IMR-90 (cell line): ENCODE data around the gene FAM13B. TPM values are rescaled to one million over a fixed set of nuclear protein-coding genes. Genes with fewer than 3 reads are reported as not detected.

Experiments
- ATAC-seq: fragments of 200-7000 bp; cut with Tn5 transposase; 2 replicates; pipeline ENCODE4 v1.9.1; 2020; ENCODE audit warnings: low read depth, mild to moderate bottlenecking, moderate library complexity
- BruUV-seq: library from RNA; stranded (reverse); fragments of 400-500 nt; replicated peaks from 2 replicates; lab custom pipeline; 2021; lab: Mats Ljungman, UMichigan
- CTCF ChIA-PET: fragments of 300-600 bp; formaldehyde crosslinking; extraction: SDS; loops from one replicate; lab custom pipeline; 2021; ENCODE audit warnings: antibody characterized with exemption; lab: Yijun Ruan, JAX
- POLR2A ChIA-PET: fragments of 300-600 bp; sonication (Branson Sonifier 250); formaldehyde crosslinking; loops from one replicate; lab custom pipeline; 2022; ENCODE audit warnings: antibody characterized with exemption; ENCODE audit not compliant: unreplicated experiment; lab: Charles Lee
- DNase-seq: peaks from one replicate; pipeline ENCODE4 v3.0.0; 2013
- H2AFZ ChIP-seq: replicated peaks from 2 replicates; pipeline ENCODE3; 2013; ENCODE audit warnings: low read length, mild to moderate bottlenecking; ENCODE audit not compliant: poor library complexity
- H2AK5ac ChIP-seq: 2 replicates; pipeline ENCODE4 v1.6.1; 2013; ENCODE audit warnings: low read depth, low read length, inconsistent platforms
- H2AK9ac ChIP-seq: replicated peaks from 2 replicates; pipeline ENCODE3; 2013; ENCODE audit warnings: mild to moderate bottlenecking, low read depth, low read length, moderate library complexity; ENCODE audit not compliant: poor library complexity
- H2BK120ac ChIP-seq: 2 replicates; pipeline ENCODE4 v1.6.1; 2013; ENCODE audit warnings: low read depth, low read length, inconsistent platforms
- H2BK15ac ChIP-seq: 3 replicates; pipeline ENCODE4 v1.6.1; 2013; ENCODE audit warnings: low read depth, low read length, inconsistent platforms
- H2BK20ac ChIP-seq: 2 replicates; pipeline ENCODE4 v1.6.1; 2013; ENCODE audit warnings: low read depth, mild to moderate bottlenecking, inconsistent platforms, low read length, moderate library complexity
- H2BK5ac ChIP-seq: 2 replicates; pipeline ENCODE4 v1.6.1; 2013; ENCODE audit warnings: mild to moderate bottlenecking, low read depth, low read length, inconsistent platforms; ENCODE audit not compliant: poor library complexity, severe bottlenecking
- H3K14ac ChIP-seq: replicated peaks from 2 replicates; pipeline ENCODE4 v1.6.1; 2013; ENCODE audit warnings: low read depth, low read length, inconsistent platforms
- H3K18ac ChIP-seq: 2 replicates; pipeline ENCODE4 v1.6.1; 2013; ENCODE audit warnings: low read depth, low read length, control low read depth
- H3K23ac ChIP-seq: 2 replicates; pipeline ENCODE4 v1.6.1; 2013; ENCODE audit warnings: low read depth, low read length, inconsistent platforms
- H3K27ac ChIP-seq: 2 replicates; pipeline ENCODE4 v1.5.1; 2013; ENCODE audit warnings: mild to moderate bottlenecking, control low read depth, low read length; ENCODE audit not compliant: insufficient read depth
- H3K27me3 ChIP-seq: 2 replicates; pipeline ENCODE4 v1.6.1; 2013; ENCODE audit warnings: low read length; ENCODE audit not compliant: control insufficient read depth, insufficient read depth
- H3K36me3 ChIP-seq: 2 replicates; pipeline ENCODE4 v1.6.1; 2013; ENCODE audit warnings: low read length, mixed read lengths; ENCODE audit not compliant: control insufficient read depth, insufficient read depth
- H3K4ac ChIP-seq: 2 replicates; pipeline ENCODE4 v1.6.1; 2013; ENCODE audit warnings: low read depth, low read length, inconsistent platforms
- H3K4me1 ChIP-seq: 2 replicates; pipeline ENCODE4 v1.6.1; 2013; ENCODE audit warnings: low read length, mixed read lengths; ENCODE audit not compliant: control insufficient read depth, insufficient read depth
- H3K4me2 ChIP-seq: 2 replicates; pipeline ENCODE4 v1.6.1; 2013; ENCODE audit warnings: low read depth, mild to moderate bottlenecking, control low read depth, low read length, moderate library complexity
- H3K4me3 ChIP-seq: 2 replicates; pipeline ENCODE4 v1.5.1; 2013; ENCODE audit warnings: low read depth, mild to moderate bottlenecking, control low read depth, low read length, moderate library complexity; ENCODE audit not compliant: insufficient read depth
- H3K56ac ChIP-seq: 2 replicates; pipeline ENCODE4 v1.6.1; 2013; ENCODE audit warnings: low read length, inconsistent platforms; ENCODE audit not compliant: insufficient read depth; ENCODE audit errors: extremely low read depth
- H3K79me1 ChIP-seq, 2 experiments: 2 replicates each; pipeline ENCODE4 v1.6.1; 2013; ENCODE audit warnings: low read length in 2 of 2, inconsistent platforms in 1 of 2, low read depth in 1 of 2
- H3K9ac ChIP-seq: 2 replicates; pipeline ENCODE4 v1.6.1; 2013; ENCODE audit warnings: low read depth, low read length, control low read depth
- H3K9me1 ChIP-seq: 2 replicates; pipeline ENCODE4 v1.6.1; 2013; ENCODE audit warnings: low read length, inconsistent platforms; ENCODE audit not compliant: insufficient read depth
- H3K9me3 ChIP-seq: 2 replicates; pipeline ENCODE4 v1.6.1; 2013; ENCODE audit warnings: low read length; ENCODE audit not compliant: control insufficient read depth, insufficient read depth
- H4K20me1 ChIP-seq: 2 replicates; pipeline ENCODE4 v1.6.1; 2013; ENCODE audit warnings: low read length, inconsistent platforms; ENCODE audit not compliant: insufficient read depth
- H4K5ac ChIP-seq: 2 replicates; pipeline ENCODE4 v1.6.1; 2013; ENCODE audit warnings: mild to moderate bottlenecking, low read depth, low read length, control low read depth
- H4K8ac ChIP-seq, 2 experiments: 2 replicates each; pipeline ENCODE4 v1.6.1; 2013; ENCODE audit warnings: low read depth in 2 of 2, low read length in 2 of 2, control low read depth in 1 of 2, inconsistent platforms in 1 of 2
- H4K91ac ChIP-seq: 2 replicates; pipeline ENCODE4 v1.6.1; 2013; ENCODE audit warnings: low read depth, low read length, inconsistent platforms; ENCODE audit not compliant: insufficient read depth
- BHLHE40 ChIP-seq: fragments of 150-350 bp; IDR thresholded peaks from 2 replicates; pipeline ENCODE4 v1.6.1; 2016; ENCODE audit warnings: mild to moderate bottlenecking, low read depth, low read length
- CEBPB ChIP-seq: IDR thresholded peaks from 2 replicates; pipeline ENCODE4 v1.6.1; 2012; ENCODE audit warnings: low read depth, low read length, improper control_type of control experiment
- MAZ ChIP-seq: IDR thresholded peaks from 2 replicates; pipeline ENCODE4 v1.6.1; 2012; ENCODE audit warnings: low read depth, mild to moderate bottlenecking, low read length, improper control_type of control experiment, moderate library complexity, borderline replicate concordance
- SMC3 ChIP-seq: fragments of 150-350 bp; IDR thresholded peaks from 2 replicates; pipeline ENCODE4 v1.6.1; 2016; ENCODE audit warnings: low read depth, mild to moderate bottlenecking, antibody characterized with exemption, low read length, moderate library complexity
- WGBS, 2 experiments: methylation state at CpG; one replicate each; pipeline versions ENCODE4 v1.1.5 to v1.1.7; 2013; ENCODE audit warnings: missing lambda C conversion rate in 2 of 2; ENCODE audit not compliant: insufficient read length in 1 of 2; ENCODE audit errors: extremely low coverage in 2 of 2; 5-methylcytosine and 5-hydroxymethylcytosine counted together
- dilution Hi-C: fragments of 300-500 bp; cut with HindIII; formaldehyde crosslinking; loops from one replicate; pipeline ENCODE4 v1.14.3; 2018; ENCODE audit warnings: low sequenced_read_pairs; ENCODE audit not compliant: unreplicated experiment
- in situ Hi-C: fragments of 300-500 bp; cut with MboI; formaldehyde crosslinking; loops from 3 replicates; pipeline ENCODE4 v1.14.3; 2019; ENCODE audit warnings: low sequenced_read_pairs, inconsistent platforms, mixed read lengths
- intact Hi-C: fragments of 100-400 bp; cut with micrococcal nuclease; formaldehyde crosslinking; loops from 2 replicates; pipeline ENCODE4 v1.10.0; 2022
- polyA plus RNA-seq, 3 experiments: library from polyadenylated mRNA; depleted of rRNA; stranded (reverse); fragments of >200 nt; gene quantifications; 2 replicates each; pipeline ENCODE4 v1.2.3, GENCODE V29; 2012; ENCODE audit warnings: low replicate concordance in 1 of 3
- total RNA-seq: library from RNA; depleted of rRNA; stranded (reverse); fragments of >200 nt; gene quantifications from 2 replicates; pipeline ENCODE4 v1.2.3, GENCODE V29; 2012

FAM13B gene
- total and polyA plus RNA-seq, 2 of the 4 experiments (the other 2 are of a cell fraction): 14.6 to 15.1 TPM

GRCh38 chr5:137957948-137958347 lies 74.9 kb downstream of the FAM13B start:
- no peaks in the 10 kb centered on the region for H4K20me1 ChIP-seq
- ChIA-PET CTCF (no interaction called here), POLR2A (no interaction called here)
- H3K4me3 ChIP-seq: no peak overlapping the region
- H3K9me1 ChIP-seq: no peaks in the 10 kb centered on the region
- no peak overlapping the region for H3K4me2 ChIP-seq
- no peaks in the 10 kb centered on the region for H3K9me3 ChIP-seq
- BruUV-seq: no TSS peak
- H3K79me1 ChIP-seq: peaks cover 9 to 20% of the 10 kb centered on the region in 2 experiments; a peak in 2 of 4 replicates
- H3K23ac ChIP-seq: no peak overlapping the region
- H2AK5ac ChIP-seq: no peak overlapping the region
- no peak overlapping the region for H3K27ac ChIP-seq
- H4K91ac ChIP-seq: no peak overlapping the region
- H3K27me3 ChIP-seq: no peaks in the 10 kb centered on the region
- H3K18ac ChIP-seq: no peak overlapping the region
- dilution Hi-C loops (no loop called here), intact Hi-C loops (no loop called here), in situ Hi-C loops (no loop called here)
- ATAC-seq (no peak), DNase-seq (no peak)
- no peak overlapping the region for H2BK120ac ChIP-seq
- TF ChIP-seq MAZ (no peak), SMC3 (no peak), BHLHE40 (no peak), CEBPB (no peak)
- peaks cover 4% of the 10 kb centered on the region for H3K4me1 ChIP-seq
- no peak overlapping the region for H2AFZ ChIP-seq
- no peak overlapping the region for H2BK5ac ChIP-seq
- peaks cover 4% of the 10 kb centered on the region; the same call in 1 of the 2 replicates for H3K36me3 ChIP-seq
- no peak overlapping the region for H4K8ac ChIP-seq
- H4K5ac ChIP-seq: no peak overlapping the region
- no peak overlapping the region for H3K56ac ChIP-seq
- H2AK9ac ChIP-seq: no peak overlapping the region
- WGBS, 2 experiments: 75% methylated on average over 1 of the region's 1 CpG; no CpG with 5 or more reads in 1 of the 2 experiments
- H3K14ac ChIP-seq: no peak overlapping the region
- H3K9ac ChIP-seq: no peak overlapping the region
- H2BK20ac ChIP-seq: no peak overlapping the region
- no peak overlapping the region for H2BK15ac ChIP-seq
- no peak overlapping the region for H3K4ac ChIP-seq
